ENCODE data around the gene WDR13. TPM values are rescaled to one million over a fixed set of nuclear protein-coding genes. Genes with fewer than 3 reads are reported as not detected.

The WDR13 gene
- total RNA-seq, 1 experiment from 2014 or later = 28.0 TPM

DNA sequence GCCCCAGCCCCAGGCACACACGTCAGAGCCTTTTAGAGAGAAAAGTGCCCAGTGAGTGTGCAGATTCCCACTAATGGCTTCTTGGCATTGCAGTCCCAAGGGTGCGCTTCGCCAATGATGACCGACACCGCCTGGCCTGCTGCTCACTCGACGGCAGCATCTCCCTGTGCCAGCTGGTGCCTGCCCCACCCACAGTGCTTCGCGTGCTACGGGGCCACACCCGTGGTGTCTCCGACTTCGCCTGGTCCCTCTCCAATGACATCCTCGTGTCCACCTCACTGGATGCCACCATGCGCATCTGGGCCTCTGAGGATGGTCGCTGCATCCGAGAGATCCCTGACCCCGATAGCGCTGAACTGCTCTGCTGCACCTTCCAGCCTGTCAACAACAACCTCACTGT, 2.9 kb downstream of the WDR13 start:
- Mint-ChIP-seq H3K27ac (no peak overlapping the region), H3K36me3 (peaks cover 2% of the 10 kb centered on the region; the same call in 1 of the 2 replicates), H3K9me3 (no peaks in the 10 kb centered on the region), H3K4me1 (peaks cover 5% of the 10 kb centered on the region), H3K4me3 (no peak overlapping the region), H3K27me3 (ENCODE audit: low read depth) (no peaks in the 10 kb centered on the region)
- ChIA-PET POLR2A (no interaction called here), CTCF (no interaction called here)
- ATAC-seq (no peak), DNase-seq (ENCODE audit: low spot score) (no peak)
- TF ChIP-seq ELF4 (CRISPR knock-in tag; IDR thresholded peaks at IDR 0.05; ENCODE audit: low read depth) = no peak
- TF ChIP-seq, protein P1, sequence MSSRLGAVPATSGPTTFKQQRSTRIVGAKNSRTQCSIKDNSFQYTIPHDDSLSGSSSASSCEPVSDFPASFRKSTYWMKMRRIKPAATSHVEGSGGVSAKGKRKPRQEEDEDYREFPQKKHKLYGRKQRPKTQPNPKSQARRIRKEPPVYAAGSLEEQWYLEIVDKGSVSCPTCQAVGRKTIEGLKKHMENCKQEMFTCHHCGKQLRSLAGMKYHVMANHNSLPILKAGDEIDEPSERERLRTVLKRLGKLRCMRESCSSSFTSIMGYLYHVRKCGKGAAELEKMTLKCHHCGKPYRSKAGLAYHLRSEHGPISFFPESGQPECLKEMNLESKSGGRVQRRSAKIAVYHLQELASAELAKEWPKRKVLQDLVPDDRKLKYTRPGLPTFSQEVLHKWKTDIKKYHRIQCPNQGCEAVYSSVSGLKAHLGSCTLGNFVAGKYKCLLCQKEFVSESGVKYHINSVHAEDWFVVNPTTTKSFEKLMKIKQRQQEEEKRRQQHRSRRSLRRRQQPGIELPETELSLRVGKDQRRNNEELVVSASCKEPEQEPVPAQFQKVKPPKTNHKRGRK (CRISPR knock-in tag; IDR thresholded peaks at IDR 0.05; ENCODE audit: borderline replicate concordance) = no peak
- no peak for TF ChIP-seq ZNF219 (CRISPR knock-in tag; IDR thresholded peaks at IDR 0.05; ENCODE audit: borderline replicate concordance)
- no peak for TF ChIP-seq CBFB (CRISPR knock-in tag; IDR thresholded peaks at IDR 0.05; ENCODE audit: low read depth)
- TF ChIP-seq ZNF121 (CRISPR knock-in tag; IDR thresholded peaks at IDR 0.05) = no peak
- TF ChIP-seq, protein P2, sequence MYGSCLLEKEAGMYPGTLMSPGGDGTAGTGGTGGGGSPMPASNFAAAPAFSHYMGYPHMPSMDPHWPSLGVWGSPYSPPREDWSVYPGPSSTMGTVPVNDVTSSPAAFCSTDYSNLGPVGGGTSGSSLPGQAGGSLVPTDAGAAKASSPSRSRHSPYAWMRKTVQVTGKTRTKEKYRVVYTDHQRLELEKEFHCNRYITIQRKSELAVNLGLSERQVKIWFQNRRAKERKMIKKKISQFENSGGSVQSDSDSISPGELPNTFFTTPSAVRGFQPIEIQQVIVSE (CRISPR knock-in tag; IDR thresholded peaks at IDR 0.05; ENCODE audit: borderline replicate concordance) = no peak
- TF ChIP-seq, protein P3, sequence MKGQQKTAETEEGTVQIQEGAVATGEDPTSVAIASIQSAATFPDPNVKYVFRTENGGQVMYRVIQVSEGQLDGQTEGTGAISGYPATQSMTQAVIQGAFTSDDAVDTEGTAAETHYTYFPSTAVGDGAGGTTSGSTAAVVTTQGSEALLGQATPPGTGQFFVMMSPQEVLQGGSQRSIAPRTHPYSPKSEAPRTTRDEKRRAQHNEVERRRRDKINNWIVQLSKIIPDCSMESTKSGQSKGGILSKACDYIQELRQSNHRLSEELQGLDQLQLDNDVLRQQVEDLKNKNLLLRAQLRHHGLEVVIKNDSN (CRISPR knock-in tag; IDR thresholded peaks at IDR 0.05) = no peak
- TF ChIP-seq ZNF263 (CRISPR knock-in tag; IDR thresholded peaks at IDR 0.05; ENCODE audit: low read depth) = no peak
- no peak for TF ChIP-seq ZNF396 (CRISPR knock-in tag; IDR thresholded peaks at IDR 0.05; ENCODE audit: borderline replicate concordance)
- TF ChIP-seq FOXJ3 (CRISPR knock-in tag; IDR thresholded peaks at IDR 0.05; ENCODE audit: borderline replicate concordance) = no peak
- no peak for TF ChIP-seq SMAD3 (CRISPR knock-in tag; IDR thresholded peaks at IDR 0.05; ENCODE audit: borderline replicate concordance)
- TF ChIP-seq, protein P4, sequence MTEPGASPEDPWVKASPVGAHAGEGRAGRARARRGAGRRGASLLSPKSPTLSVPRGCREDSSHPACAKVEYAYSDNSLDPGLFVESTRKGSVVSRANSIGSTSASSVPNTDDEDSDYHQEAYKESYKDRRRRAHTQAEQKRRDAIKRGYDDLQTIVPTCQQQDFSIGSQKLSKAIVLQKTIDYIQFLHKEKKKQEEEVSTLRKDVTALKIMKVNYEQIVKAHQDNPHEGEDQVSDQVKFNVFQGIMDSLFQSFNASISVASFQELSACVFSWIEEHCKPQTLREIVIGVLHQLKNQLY (CRISPR knock-in tag; IDR thresholded peaks at IDR 0.05) = no peak
- TF ChIP-seq KAT7 (CRISPR knock-in tag; IDR thresholded peaks at IDR 0.05; ENCODE audit: borderline replicate concordance) = no peak
- TF ChIP-seq, protein P5, sequence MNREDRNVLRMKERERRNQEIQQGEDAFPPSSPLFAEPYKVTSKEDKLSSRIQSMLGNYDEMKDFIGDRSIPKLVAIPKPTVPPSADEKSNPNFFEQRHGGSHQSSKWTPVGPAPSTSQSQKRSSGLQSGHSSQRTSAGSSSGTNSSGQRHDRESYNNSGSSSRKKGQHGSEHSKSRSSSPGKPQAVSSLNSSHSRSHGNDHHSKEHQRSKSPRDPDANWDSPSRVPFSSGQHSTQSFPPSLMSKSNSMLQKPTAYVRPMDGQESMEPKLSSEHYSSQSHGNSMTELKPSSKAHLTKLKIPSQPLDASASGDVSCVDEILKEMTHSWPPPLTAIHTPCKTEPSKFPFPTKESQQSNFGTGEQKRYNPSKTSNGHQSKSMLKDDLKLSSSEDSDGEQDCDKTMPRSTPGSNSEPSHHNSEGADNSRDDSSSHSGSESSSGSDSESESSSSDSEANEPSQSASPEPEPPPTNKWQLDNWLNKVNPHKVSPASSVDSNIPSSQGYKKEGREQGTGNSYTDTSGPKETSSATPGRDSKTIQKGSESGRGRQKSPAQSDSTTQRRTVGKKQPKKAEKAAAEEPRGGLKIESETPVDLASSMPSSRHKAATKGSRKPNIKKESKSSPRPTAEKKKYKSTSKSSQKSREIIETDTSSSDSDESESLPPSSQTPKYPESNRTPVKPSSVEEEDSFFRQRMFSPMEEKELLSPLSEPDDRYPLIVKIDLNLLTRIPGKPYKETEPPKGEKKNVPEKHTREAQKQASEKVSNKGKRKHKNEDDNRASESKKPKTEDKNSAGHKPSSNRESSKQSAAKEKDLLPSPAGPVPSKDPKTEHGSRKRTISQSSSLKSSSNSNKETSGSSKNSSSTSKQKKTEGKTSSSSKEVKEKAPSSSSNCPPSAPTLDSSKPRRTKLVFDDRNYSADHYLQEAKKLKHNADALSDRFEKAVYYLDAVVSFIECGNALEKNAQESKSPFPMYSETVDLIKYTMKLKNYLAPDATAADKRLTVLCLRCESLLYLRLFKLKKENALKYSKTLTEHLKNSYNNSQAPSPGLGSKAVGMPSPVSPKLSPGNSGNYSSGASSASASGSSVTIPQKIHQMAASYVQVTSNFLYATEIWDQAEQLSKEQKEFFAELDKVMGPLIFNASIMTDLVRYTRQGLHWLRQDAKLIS (CRISPR knock-in tag; IDR thresholded peaks at IDR 0.05; ENCODE audit: borderline replicate concordance) = no peak
- no peak for TF ChIP-seq FOXP1 (CRISPR knock-in tag; IDR thresholded peaks at IDR 0.05; ENCODE audit: borderline replicate concordance)
- no peak for TF ChIP-seq NR2C2 (CRISPR knock-in tag; IDR thresholded peaks at IDR 0.05)
- TF ChIP-seq, protein P6, sequence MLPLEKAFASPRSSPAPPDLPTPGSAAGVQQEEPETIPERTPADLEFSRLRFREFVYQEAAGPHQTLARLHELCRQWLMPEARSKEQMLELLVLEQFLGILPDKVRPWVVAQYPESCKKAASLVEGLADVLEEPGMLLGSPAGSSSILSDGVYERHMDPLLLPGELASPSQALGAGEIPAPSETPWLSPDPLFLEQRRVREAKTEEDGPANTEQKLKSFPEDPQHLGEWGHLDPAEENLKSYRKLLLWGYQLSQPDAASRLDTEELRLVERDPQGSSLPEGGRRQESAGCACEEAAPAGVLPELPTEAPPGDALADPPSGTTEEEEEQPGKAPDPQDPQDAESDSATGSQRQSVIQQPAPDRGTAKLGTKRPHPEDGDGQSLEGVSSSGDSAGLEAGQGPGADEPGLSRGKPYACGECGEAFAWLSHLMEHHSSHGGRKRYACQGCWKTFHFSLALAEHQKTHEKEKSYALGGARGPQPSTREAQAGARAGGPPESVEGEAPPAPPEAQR (CRISPR knock-in tag; IDR thresholded peaks at IDR 0.05) = no peak
- no peak for TF ChIP-seq SOX15 (CRISPR knock-in tag; IDR thresholded peaks at IDR 0.05)
- TF ChIP-seq ZNF671 (CRISPR knock-in tag; IDR thresholded peaks at IDR 0.05) = no peak
- TF ChIP-seq, protein P7, sequence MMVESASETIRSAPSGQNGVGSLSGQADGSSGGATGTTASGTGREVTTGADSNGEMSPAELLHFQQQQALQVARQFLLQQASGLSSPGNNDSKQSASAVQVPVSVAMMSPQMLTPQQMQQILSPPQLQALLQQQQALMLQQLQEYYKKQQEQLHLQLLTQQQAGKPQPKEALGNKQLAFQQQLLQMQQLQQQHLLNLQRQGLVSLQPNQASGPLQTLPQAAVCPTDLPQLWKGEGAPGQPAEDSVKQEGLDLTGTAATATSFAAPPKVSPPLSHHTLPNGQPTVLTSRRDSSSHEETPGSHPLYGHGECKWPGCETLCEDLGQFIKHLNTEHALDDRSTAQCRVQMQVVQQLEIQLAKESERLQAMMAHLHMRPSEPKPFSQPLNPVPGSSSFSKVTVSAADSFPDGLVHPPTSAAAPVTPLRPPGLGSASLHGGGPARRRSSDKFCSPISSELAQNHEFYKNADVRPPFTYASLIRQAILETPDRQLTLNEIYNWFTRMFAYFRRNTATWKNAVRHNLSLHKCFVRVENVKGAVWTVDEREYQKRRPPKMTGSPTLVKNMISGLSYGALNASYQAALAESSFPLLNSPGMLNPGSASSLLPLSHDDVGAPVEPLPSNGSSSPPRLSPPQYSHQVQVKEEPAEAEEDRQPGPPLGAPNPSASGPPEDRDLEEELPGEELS (CRISPR knock-in tag; IDR thresholded peaks at IDR 0.05) = no peak
